Measurements from ENCODE around the gene AGAP2.

Gene AGAP2

GRCh38 chr12:57767305-57767698 lies 28.8 kb upstream of the AGAP2 start:
- DNase-seq: no peak

DNA sequence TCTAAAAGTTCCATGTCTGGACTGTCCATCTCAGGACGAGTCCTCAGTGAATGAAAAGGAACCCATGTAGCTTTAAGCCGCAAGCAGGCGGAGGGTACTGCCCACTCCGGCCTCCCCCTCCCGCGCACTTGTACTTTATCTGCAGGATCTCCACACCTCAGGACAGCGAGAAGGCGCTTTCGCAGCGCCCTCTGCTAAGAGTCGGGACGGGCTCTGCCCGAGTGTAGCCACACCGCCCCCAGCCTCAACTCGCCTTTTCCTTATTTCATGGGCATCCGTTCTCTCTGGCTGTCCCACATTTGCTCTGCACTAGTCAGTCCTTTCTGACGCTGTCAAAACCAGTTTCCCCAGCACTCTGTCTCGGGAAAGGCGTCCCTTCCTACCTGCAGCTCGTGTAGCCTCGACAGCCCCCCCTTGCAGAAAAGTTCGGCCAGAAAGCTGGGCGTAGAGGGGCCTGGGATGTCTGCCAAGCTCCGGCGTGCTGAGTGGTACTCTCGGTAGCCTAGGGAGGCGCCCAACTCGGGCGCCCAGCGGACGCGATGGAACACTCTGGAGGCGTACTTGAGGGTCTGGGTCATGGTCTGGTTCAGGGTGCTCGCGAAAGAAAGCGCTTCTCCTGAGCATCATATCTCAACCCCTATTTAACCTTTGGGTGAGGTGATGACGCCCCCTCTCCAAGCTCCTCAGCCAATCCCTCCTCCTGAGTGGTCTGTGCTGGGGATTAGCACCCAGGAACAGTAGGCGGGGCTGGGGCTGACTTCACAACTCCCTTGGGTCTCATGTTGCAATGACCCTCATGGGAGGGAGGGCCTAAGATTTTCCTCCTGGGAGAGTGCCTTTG lies 28.1 kb upstream of the AGAP2 start, which contains the start of gene CYP27B1:
TSS of gene CYP27B1 (minus strand) at position 615 of the 841 bp plus-strand sequence. CDS start at position 578, 37 bp downstream.
- no peak for DNase-seq

GRCh38 chr12:57765698-57766463 lies 27.3 kb upstream of the AGAP2 start:
- DNase-seq: no peak

DNA sequence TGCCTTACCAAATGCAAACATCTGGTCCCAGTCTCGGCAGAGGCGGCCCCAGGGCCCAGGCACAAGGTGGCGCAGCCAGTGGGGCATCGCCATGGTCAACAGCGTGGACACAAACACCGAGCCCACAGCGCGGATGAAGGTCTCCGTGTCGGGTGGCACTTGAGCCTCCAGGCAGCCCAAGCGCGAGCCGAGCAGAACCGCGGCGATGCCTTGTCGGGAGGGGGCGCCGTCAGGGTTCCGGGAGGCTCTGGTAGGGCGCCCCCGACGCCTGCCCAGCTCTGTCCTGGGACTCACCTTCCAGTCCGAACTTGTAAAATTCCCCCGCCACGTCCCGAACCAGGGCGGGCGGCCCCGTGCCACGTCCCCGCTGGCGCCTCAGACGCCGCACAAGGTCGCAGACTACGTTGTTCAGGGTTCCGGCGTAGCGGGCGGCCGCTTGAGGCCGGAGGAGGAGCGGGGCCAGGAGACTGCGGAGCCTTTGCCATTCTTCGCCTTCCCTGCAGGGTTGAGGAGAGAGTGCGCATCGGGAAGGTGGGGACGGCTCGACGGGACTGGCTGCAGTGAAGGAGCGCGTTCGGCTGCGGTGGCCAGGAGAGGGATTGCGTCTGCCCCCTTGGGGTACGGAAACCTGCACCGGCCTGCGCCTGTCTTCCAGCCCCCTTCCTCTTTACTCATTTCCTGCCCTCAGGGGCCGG lies 26.6 kb upstream of the AGAP2 start:
- DNase-seq: peak; percentile 60 to 64

- DNase-seq: no peak
Observed at GRCh38 chr12:57764662-57765002, 26.1 kb upstream of the AGAP2 start.

- DNase-seq: no peak
Observed at GRCh38 chr12:57763881-57764661, 25.5 kb upstream of the AGAP2 start.

DNA sequence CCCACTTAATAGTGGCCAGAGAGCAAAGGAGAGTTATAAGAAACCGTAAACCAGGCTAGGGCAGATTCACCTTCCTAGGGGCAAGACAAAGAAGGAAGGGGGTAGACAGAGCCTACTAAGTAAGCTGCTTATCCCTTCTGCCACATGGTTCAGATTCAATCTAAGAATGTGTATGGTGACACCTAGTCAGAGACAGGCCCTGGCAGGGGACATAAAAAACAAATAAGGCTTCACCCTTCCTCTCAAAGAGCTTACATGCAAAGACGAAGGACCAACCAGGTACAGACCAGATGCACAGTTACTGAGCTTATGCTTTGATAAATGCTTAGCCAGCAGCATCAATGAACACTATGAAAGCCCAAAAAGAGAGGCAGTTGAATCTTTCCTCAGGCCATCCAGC lies 23.9 kb upstream of the AGAP2 start:
- no peak for DNase-seq

- no peak for DNase-seq
Observed at GRCh38 chr12:57761391-57761998, 23.0 kb upstream of the AGAP2 start.

- no peak for DNase-seq
Observed at GRCh38 chr12:57760347-57760982, 21.9 kb upstream of the AGAP2 start.

DNA sequence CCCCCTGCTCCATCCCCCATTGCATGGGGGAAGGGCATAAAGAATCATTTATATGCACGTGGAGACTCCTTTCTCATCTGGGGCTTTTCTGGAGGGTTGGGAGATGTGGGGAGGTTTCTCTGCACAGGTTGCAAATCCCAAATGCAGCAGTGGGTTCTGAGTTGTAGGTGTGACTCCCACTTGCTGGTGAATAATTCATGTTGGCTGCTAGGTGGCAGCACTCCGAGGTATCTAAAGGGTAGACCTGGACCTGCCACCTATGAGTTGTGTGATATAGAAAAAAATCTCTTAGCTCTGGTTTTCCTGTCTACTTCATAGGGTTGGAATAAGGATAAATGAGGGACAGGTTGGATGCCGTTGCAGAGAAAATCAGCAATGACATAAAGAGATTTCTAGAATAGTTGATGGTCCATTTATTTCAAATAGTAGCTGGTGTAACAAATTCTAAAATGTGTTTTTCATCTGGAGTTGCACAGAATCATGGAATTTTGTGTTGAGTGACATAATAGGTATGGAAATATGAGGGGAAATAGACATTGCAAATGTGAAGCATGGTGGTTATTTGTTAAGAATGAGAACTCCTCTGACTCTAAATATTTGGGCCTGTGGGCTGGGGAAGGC lies 20.9 kb upstream of the AGAP2 start:
- peak; percentile 49 to 51 for DNase-seq

DNA sequence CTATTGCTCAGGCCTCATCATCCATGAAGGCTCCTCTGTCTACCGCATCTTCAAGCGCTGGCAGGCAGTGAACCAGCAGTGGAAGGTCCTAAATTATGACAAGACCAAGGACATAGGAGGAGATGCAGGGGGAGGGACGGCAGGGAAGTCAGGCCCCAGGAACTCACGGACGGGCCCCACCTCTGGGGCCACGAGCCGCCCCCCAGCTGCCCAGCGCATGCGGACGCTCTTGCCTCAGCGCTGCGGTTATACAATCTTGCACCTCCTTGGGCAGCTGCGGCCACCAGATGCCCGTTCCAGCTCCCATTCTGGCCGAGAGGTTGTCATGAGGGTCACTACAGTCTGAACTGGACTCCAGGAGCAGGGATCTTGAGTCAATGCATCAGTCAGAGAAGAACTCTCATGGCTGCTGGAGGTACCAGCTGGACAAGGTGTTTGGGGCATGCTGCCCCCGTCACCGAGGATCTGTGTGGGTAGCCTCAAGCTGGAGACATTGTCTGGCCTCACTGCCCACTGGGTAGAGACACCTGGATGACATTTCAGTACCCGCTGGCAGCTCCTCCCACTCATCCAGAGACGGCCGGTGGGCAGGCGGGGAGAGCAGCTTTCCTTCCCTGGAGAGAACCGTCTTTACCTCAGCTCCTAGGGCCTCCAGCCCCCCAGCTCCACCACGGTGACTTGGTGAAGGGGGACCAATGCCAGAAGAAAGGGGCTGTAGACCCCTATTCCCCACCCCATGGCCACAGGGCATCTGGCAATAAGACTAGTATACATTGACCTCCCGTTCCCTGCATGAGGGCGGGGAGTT lies 20.2 kb upstream of the AGAP2 start:
- no peak for DNase-seq

GRCh38 chr12:57757771-57758170 lies 19.2 kb upstream of the AGAP2 start:
- DNase-seq: no peak

GRCh38 chr12:57756406-57757341 lies 18.1 kb upstream of the AGAP2 start:
- peak; percentile 66 to 71 for DNase-seq

GRCh38 chr12:57755454-57756372 lies 17.2 kb upstream of the AGAP2 start:
- peak; percentile 29 to 33 for DNase-seq

DNA sequence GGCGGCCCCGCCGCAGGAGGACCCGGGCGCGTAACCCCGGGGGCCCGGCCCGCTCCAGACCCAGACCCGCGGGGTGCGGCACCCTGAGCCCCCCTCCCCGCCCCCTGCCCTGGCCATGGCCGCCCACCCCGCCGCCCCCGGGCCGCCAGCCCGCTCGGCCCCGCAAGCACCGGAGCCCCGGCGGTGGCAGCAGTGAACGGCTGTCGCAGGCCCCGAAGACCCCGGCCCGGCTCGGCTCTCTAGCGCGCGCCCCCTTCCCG lies 16.6 kb upstream of the AGAP2 start:
- DNase-seq: no peak

GRCh38 chr12:57754411-57755193 lies 16.1 kb upstream of the AGAP2 start, which contains the start of gene MARCHF9:
Gene MARCHF9 (plus strand): TSS chr12:57755103. CDS start chr12:57755529, 426 bp downstream.
- DNase-seq: peak; percentile 86 to 87

DNA sequence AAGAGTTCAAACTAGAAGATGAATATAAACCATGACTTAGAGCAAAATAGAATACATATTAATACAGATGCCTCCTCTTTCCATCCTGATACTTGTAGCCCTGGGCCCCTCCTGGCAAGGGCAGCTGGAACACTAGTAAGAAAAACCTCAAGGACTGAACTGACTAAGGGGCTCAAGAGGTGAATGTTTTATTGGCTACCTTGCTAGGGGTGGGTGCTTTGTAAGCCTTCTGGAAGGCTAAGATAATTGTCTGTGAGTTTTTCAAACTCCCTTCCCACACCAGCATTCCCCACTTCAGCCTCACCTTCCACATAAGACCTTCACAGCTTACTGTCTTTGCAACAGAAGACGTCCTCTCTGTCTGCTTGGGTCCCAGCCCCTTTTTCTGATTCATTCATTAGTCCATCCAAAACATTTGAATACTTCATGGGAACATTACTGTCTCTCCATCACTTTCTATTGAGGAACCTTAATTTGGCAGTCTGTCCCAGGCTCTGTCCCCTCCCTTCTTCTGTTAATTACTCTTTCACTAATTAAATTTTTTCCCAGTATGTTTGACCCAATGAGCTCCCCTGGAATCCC lies 15.3 kb upstream of the AGAP2 start:
- no peak for DNase-seq

Data from activated CD4-positive, alpha-beta T cell treated with anti-CD3 and anti-CD28 coated beads for 4 hours (primary cell).